NCI-H2107 treated with DMSO at 0.1 percent for 48 hours (cell line): Measurements from ENCODE around the gene LMAN1L.

Experiments
- DNase-seq: peaks from one replicate; lab custom pipeline; 2025; ENCODE audit not compliant: unreplicated experiment; lab: John Stamatoyannopoulos, UW

Gene LMAN1L

GRCh38 chr15:74815121-74815934, 2.7 kb downstream of the LMAN1L start:
- no peak for DNase-seq

DNA sequence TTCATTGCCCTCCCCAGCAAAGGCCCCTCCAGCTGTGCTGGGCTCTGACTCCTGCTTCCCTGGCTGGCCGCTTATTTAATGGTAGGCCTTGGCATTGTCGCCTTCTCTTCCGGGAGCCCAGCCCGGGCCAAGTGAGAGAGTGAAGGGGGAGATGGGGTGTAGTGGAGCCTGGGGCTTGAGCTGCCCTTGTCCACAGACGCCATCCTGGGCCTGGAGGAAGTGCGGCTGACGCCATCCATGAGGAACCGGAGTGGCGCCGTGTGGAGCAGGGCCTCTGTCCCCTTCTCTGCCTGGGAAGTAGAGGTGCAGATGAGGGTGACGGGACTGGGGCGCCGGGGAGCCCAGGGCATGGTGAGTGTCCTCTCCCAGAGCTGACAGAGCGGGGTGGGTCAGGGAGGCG, 3.3 kb downstream of the LMAN1L start:
- DNase-seq, result no peak

DNA sequence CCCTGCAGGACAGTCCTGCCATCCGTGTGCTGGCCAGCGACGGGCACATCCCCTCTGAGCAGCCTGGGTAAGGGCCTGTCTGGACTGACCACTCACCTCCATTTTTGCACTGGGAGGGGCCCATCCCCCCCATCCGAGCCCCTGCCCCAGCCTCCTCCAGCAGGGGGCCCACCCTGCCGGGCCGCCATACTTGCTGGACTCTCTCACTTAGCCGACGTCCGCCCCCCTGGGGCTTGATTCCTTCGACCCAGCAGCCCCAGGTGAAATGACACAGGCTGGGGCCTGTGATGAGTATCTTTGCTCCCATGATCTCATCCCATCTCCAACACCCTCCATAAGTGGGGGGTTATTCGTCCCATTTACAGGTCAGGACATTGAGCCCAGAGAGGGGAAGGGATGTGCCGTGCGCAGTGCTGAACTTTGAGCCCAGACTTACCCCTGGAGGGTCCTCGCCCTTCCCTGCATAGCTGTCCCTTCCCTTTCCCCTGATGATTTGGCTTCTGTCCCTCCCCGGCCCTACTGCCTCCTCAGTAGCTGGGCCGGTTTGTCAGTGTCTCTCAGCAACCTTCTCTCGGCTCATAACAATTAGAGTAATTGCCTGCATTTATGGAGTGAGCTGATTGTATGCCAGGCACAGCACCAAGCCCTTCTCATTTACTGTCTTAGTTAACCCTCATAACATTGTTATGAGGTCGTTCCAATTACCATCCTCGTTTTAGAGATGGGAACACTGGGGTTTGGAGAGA, 4.2 kb downstream of the LMAN1L start:
- no peak for DNase-seq

- DNase-seq, result no peak
Observed at GRCh38 chr15:74817370-74817737, 4.7 kb downstream of the LMAN1L start.

GRCh38 chr15:74820056-74820455, 7.4 kb downstream of the LMAN1L start:
- no peak for DNase-seq

DNA sequence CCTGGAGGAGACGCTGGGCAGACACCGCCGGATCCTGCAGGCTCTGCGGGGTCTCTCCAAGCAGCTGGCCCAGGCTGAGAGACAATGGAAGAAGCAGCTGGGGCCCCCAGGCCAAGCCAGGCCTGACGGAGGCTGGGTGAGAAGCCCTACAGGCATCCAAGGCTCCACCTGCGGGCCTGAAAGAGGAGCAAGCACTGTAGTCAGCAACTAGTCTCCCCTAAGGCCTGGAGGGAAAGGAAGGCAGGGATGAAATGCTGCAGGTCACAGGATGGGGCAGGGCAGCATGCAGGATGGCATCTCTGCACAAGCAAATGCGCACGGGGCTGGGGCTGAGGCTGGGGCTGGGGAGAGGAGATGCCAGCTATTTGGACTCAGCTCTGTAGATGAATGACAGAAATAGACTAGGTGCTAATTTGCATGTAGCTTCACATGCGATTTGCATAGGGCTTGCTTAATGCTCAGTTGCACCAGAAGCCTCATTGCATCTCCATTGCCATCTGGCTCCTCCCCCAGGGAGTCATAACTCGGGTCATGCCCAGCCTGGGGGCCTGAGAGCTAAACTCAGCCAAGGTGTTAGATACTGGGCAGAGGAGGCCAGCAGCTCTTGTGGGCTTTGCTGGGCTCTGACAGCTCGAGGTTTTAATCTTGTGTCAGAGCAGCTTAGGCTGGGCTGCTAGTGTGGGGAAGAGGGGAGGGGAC, 8.6 kb downstream of the LMAN1L start:
- no peak for DNase-seq

DNA sequence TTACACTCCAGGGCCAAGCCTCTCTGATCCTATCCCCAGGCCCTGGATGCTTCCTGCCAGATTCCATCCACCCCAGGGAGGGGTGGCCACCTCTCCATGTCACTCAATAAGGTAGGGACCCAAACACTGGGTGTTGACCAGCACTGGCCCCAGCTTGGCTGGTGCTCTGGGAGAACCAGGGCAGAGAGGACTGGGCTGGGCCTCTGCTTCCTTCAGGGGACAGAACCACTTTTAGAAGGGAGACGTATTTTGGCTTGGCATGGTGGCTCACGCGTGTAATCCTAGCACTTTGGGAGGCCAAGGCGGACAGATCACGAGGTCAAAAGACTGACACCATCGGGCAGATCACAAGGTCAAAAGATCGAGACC, 9.1 kb downstream of the LMAN1L start:
- DNase-seq, result no peak

DNA sequence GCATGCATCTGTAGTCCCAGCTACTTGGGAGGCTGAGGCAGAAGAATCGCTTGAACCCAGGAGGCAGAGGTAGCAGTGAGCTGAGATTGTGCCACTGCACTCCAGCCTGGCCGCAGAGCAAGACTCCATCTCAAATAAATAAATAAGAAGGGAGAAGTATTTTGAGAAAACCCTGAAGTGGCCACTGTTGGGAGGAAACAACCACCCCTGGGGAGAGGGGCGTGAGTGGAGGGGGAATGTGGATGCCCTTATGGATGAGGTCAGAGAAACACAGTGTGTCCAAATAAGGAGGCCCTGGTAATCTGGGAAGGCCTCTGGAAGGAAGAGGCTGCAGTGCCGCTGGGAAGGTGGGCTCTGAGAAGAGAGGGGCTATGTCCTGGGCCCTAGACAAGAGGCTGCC, 9.6 kb downstream of the LMAN1L start:
- no peak for DNase-seq

DNA sequence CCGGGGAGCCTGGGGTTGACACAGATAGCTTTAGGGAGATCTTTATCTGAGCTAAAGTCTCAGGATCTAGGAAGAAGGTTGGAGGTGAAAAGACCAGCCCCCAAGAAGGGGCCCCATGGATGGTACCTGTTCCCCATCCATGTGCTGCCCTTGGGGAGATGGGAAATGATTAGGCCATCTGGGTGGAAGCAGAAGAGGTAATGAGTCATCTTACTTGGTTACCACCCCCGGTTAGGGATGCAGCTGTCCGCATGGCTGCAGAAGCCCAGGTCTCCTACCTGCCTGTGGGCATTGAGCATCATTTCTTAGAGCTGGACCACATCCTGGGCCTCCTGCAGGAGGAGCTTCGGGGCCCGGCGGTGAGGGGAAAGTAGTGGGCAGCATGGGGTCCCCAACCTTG, 10.7 kb downstream of the LMAN1L start:
- DNase-seq, result no peak

DNA sequence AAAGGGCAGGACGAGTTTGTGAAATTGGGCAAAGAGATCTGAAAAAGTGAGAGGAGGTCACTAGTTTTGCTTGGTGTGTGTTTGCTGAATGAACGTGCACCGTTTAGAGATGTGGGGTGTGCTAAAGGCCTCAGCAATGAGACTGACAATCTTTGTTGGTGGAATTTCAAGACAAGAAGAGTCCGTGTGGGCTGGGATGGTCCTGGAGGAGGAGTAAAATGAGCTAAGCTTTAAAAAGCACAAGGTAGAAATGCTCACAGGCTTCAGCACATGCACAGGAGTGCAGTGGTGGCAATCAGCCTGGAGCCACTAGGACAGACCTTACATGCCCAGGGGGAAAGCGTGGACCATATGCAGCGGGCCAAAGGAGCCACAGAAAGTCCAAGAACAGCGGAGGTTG, 12.3 kb downstream of the LMAN1L start:
- DNase-seq, result no peak

DNA sequence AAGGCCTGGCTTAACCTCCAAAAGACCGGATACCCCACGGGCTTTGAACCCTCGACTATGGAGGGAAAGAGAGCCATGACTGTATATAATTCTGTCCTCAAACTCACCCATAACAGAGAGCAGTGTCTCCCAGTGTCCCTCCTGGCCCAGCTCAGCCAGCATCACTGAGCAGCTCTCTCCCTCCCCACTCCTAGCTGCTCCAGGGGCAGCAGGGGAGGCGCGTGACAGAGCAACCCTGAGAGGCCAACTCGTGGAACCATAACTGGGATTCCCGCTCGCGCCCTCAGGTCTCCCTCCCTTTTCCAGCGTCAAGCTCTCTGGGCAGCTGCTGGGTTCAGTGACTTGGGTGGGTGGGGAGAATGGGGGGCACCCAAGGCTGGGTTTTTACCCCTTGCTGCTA, 13.2 kb downstream of the LMAN1L start:
- no peak for DNase-seq

DNA sequence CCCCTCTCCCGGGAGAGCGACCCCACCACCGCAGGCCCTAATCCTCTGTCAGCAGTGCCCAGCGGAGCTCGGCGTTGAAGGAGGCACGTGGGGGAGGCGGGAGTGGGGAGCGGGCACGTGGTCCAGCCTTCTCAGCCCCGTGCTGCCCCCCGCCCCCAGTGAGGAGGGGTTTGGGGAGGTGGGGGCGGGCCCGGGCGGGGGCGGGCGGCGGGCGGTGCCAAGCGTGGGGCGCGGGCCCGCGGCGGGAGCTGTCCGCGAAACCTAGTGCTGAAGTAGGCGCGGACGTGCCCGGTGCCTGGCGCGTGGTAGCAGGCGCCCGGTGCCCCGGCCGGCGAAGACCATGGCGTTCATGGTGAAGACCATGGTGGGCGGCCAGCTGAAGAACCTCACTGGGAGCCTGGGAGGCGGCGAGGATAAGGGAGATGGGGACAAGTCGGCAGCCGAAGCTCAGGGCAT, 13.8 kb downstream of the LMAN1L start, which contains the start of gene CPLX3:
Gene CPLX3 (plus strand): TSS at position 264 of the 456 bp plus-strand sequence. CDS start 77 bp downstream, at position 341.
- no peak for DNase-seq

GRCh38 chr15:74826921-74827320, 14.3 kb downstream of the LMAN1L start:
- no peak for DNase-seq

- DNase-seq, result no peak
Observed at GRCh38 chr15:74827614-74828013, 15.0 kb downstream of the LMAN1L start.

DNA sequence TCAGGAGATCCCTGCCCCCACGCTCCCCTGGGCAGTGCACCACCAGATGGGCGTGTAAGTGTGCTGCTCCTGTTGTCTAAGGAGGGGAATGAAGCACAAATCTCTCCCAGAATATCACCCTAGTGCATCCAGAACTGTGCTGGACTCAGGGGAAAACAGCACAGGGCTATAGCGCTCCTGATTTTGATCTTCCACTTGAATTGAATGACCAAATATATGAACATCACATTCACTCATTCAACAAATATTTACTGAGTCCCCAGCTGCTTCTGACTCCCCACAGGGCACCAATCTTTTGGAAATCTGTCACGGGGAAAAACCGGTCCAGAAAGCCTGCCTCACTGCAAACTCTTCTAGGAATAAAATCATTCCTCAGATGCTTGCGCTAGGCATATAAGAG, 16.2 kb downstream of the LMAN1L start:
- no peak for DNase-seq

DNA sequence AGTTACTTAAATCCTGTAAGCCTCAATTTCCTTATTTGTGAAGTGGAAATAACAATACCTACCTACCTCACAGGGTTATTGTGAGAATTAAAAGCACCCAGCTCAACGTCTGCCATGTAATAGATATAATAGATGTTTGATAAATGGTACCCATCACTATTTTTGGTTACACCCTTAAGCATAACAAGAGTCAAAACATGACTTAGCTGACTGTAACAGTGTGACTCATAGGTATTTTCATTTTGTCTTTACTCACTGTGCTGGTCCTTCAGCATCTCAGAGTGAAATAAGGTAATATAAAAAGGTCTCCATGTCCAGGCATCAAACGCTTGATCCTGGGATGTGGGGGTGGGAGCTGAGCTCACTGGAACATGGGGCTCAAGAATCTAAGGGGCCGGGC, 16.9 kb downstream of the LMAN1L start:
- DNase-seq, result no peak

DNA sequence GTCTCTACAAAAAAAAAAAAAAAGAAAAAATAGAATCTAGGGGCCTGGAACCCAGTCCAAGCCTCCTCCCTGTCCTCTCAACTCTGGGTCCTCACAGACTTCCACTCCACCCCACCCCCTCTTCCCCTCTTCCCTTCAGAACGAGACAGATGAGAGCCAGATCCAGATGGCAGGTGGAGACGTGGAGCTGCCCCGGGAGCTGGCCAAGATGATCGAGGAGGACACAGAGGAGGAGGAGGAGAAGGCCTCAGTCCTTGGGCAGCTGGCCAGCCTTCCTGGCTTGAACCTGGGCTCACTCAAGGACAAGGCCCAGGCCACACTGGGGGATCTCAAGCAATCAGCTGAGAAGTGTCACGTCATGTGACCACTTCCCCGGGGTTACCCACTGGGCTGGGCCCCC, 17.4 kb downstream of the LMAN1L start:
- DNase-seq, result no peak

DNA sequence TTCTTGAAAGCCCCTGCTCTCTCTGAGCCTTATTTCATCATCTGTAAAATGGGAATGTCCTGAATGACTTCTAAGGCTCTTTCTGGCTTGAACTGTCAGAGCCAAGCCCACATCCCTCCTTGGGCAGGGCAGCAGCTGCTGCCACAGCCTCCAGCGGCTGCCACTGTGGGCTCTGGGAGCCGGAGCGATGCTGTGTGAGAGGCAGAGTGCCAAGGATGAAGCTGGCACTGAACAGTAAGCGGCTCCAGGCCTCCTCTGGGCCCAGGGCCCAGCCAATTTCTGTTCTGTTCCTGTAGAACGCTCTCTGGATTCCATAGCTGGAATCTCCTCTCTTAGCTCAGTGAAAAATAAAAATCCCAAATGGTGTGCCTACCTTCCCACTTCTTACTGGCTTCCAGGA, 18.2 kb downstream of the LMAN1L start:
- DNase-seq, result no peak

DNA sequence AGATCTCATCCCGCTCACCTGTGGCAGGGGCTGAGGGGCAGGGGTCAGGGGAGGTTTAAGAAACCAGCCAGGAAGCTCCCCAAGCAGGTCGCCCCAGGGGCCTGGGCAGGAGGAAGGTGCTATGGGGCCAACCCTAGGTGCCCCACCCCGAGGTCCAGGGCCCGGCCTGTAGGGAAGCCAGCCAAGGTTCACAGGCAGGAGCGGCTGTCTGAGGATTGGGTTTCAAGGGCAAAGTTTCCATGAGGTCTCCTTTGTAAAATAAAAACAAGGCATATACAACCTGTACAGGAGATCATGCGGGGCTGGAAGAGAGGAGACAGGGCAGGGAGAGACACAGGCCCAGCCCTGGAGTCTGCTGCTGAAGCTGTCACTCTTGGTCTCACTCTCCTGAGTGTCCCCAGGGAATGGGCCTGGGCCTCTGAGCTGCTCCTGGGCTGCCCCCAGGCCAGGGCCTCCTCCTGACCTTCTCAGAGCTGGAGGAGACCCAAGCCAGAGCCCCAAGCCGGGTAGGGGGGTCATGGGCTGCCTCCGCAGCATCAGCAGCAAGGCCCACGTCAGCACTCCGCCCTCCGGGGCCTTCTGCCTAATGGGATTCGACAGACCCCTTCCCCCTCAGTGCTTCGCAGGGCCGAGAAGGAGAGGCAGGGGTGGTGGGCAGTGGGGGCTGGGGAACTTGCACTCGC, 19.3 kb downstream of the LMAN1L start:
- DNase-seq, result no peak

DNA sequence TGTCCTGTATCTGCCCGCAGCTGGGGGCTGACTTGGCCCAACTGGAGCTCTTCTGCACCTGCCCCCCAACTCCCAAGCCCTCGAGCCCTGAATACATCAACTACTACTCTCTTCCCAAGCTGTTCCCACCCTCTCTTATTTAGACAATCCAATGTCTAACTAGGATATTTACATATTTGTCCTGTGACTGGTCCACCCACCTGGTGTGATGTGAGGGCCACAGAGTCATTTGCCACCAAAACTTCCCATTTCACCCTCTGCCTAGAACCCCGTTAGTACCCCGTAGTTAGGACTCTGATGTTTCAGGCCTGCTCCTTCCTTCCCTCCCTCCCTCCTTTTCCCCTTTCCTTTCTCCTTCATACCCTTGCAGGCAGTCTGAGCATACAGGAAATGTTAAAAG, 20.2 kb downstream of the LMAN1L start:
- DNase-seq, result no peak

- no peak for DNase-seq
Observed at GRCh38 chr15:74833376-74834107, 20.9 kb downstream of the LMAN1L start.
